ENCODE results near the gene PRPF38B.

DNA sequence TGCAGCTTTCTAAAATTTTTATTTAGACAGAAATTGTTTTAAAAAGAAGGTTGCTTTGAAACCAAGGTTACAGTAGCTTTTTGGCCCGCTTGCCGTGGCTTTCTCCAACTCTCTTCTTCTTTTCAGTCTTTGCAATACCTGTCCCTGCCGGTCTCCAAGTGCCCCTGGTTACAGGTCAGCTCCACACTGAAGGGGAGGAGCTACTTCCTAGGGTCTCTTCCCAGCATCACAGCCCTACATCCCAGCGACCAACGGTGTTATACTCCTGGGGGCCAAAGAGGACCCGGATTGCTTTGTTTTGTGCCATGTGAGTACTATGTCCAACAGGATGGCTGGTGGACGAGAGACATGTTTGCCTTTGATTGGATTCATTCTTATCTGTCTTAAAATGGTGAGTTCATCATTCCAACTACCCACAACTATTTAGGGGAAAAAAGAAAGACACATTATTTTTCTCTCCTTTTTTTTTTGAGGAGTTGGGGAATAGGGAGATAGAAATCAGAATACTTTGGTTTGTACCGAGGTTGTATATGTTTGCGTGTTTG, 20.6 kb downstream of the PRPF38B start, which contains the start of gene FNDC7:
- TF ChIP-seq, protein P1, sequence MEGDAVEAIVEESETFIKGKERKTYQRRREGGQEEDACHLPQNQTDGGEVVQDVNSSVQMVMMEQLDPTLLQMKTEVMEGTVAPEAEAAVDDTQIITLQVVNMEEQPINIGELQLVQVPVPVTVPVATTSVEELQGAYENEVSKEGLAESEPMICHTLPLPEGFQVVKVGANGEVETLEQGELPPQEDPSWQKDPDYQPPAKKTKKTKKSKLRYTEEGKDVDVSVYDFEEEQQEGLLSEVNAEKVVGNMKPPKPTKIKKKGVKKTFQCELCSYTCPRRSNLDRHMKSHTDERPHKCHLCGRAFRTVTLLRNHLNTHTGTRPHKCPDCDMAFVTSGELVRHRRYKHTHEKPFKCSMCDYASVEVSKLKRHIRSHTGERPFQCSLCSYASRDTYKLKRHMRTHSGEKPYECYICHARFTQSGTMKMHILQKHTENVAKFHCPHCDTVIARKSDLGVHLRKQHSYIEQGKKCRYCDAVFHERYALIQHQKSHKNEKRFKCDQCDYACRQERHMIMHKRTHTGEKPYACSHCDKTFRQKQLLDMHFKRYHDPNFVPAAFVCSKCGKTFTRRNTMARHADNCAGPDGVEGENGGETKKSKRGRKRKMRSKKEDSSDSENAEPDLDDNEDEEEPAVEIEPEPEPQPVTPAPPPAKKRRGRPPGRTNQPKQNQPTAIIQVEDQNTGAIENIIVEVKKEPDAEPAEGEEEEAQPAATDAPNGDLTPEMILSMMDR (IDR thresholded peaks at IDR 0.05) = no peak
- no peak for TF ChIP-seq POLR2AphosphoS5 (IDR thresholded peaks at IDR 0.05)
- TF ChIP-seq POLR2A (IDR thresholded peaks at IDR 0.05) = no peak
